H1 (cell line): ENCODE results near the gene ACP2. TPM values are rescaled to one million over a fixed set of nuclear protein-coding genes. Genes with fewer than 3 reads are reported as not detected.

ENCODE experiments used
- CTCF ChIA-PET: fragments of 300-600 bp; sonication (Branson Sonifier 250); formaldehyde crosslinking; loops from one replicate; lab custom pipeline; 2021; ENCODE audit not compliant: partially characterized antibody; lab: Charles Lee
- POLR2A ChIA-PET: fragments of 300-600 bp; sonication (Branson Sonifier 250); formaldehyde crosslinking; loops from one replicate; lab custom pipeline; 2021; ENCODE audit warnings: inconsistent platforms; ENCODE audit not compliant: partially characterized antibody; lab: Charles Lee
- DNase-seq, 2 experiments: peaks; one replicate each; pipeline versions ENCODE4 v3.0.0 to v3.0.0-alpha.2; 2010 to 2022; ENCODE audit warnings: low spot score in 2 of 2, low read depth in 1 of 2, mixed read lengths in 1 of 2
- FAIRE-seq: peaks from 2 replicates; lab custom pipeline; 2011; peaks lifted over from hg19 to GRCh38; lab: Jason Lieb, UNC
- H2AFZ ChIP-seq: 2 replicates; pipeline ENCODE4 v1.8.1; 2012; ENCODE audit warnings: low read length, inconsistent platforms
- H2AK5ac ChIP-seq: 2 replicates; pipeline ENCODE4 v1.6.1; 2013; ENCODE audit warnings: low read depth, low read length
- H2BK120ac ChIP-seq: replicated peaks from 2 replicates; pipeline ENCODE3; 2013; ENCODE audit warnings: low read depth, low read length, inconsistent platforms
- H2BK12ac ChIP-seq: 2 replicates; pipeline ENCODE4 v1.6.1; 2013; ENCODE audit warnings: low read depth, low read length
- H2BK15ac ChIP-seq: 2 replicates; pipeline ENCODE4 v1.6.1; 2013; ENCODE audit warnings: low read length
- H2BK20ac ChIP-seq: 2 replicates; pipeline ENCODE4 v1.6.1; 2013; ENCODE audit warnings: low read length
- H2BK5ac ChIP-seq: 2 replicates; pipeline ENCODE4 v1.6.1; 2013; ENCODE audit warnings: low read depth, low read length
- H3K14ac ChIP-seq: 2 replicates; pipeline ENCODE4 v1.6.1; 2013; ENCODE audit warnings: inconsistent platforms; ENCODE audit not compliant: insufficient read length
- H3K18ac ChIP-seq: 2 replicates; pipeline ENCODE4 v1.6.1; 2013; ENCODE audit warnings: low read length; ENCODE audit errors: extremely low read depth
- H3K23ac ChIP-seq: 2 replicates; pipeline ENCODE4 v1.6.1; 2013; ENCODE audit warnings: inconsistent platforms; ENCODE audit not compliant: insufficient read length
- H3K23me2 ChIP-seq: 2 replicates; pipeline ENCODE4 v1.6.1; 2013; ENCODE audit warnings: low read depth, low read length
- H3K27ac ChIP-seq: 2 replicates; pipeline ENCODE4 v1.6.1; 2011; ENCODE audit warnings: low read depth, low read length, inconsistent platforms
- H3K27me3 ChIP-seq, 4 experiments: replicated peaks in 1 of 4; 1 replicate in 1 of 4; 2 replicates in 3 of 4; pipeline versions ENCODE4 v1.6.1 to v1.8.1; 2011 to 2013; ENCODE audit warnings: low read length in 3 of 4, mild to moderate bottlenecking in 3 of 4, inconsistent platforms in 2 of 4, mixed read lengths in 2 of 4, moderate library complexity in 1 of 4; ENCODE audit not compliant: control insufficient read depth in 3 of 4, insufficient read depth in 3 of 4; ENCODE audit errors: extremely low read depth in 1 of 4
- H3K36me3 ChIP-seq, 4 experiments: 2 replicates each; pipeline versions ENCODE4 v1.6.1 to v1.8.1; 2011 to 2013; ENCODE audit warnings: mild to moderate bottlenecking in 4 of 4, low read length in 3 of 4, moderate library complexity in 2 of 4, control low read depth in 1 of 4, inconsistent platforms in 1 of 4; ENCODE audit not compliant: insufficient read depth in 4 of 4, control insufficient read depth in 2 of 4
- H3K4ac ChIP-seq: replicated peaks from 2 replicates; pipeline ENCODE3; 2013; ENCODE audit warnings: low read length, low read depth, mixed read lengths, inconsistent platforms; ENCODE audit not compliant: insufficient read length
- H3K4me1 ChIP-seq, 4 experiments: replicated peaks in 1 of 4; 1 replicate in 1 of 4; 2 replicates in 3 of 4; pipeline versions ENCODE4 v1.6.1 to v1.8.1; 2011 to 2013; ENCODE audit warnings: low read length in 3 of 4, inconsistent platforms in 2 of 4, mixed read lengths in 1 of 4; ENCODE audit not compliant: insufficient read depth in 4 of 4, control insufficient read depth in 3 of 4
- H3K4me2 ChIP-seq, 2 experiments: 2 replicates each; pipeline versions ENCODE4 v1.6.1 to v1.8.1; 2011 to 2013; ENCODE audit warnings: low read depth in 2 of 2, low read length in 2 of 2, control low read depth in 1 of 2, inconsistent platforms in 1 of 2, mild to moderate bottlenecking in 1 of 2; ENCODE audit not compliant: insufficient read depth in 1 of 2
- H3K4me3 ChIP-seq, 4 experiments: fragments of 200-600, 300-600 bp in 1 of 4; sonication (generic), shearing (Covaris generic), sonication (Bioruptor Twin) in 1 of 4; 2 replicates each; pipeline versions ENCODE4 v1.5.1 to v1.8.1; 2011 to 2016; ENCODE audit warnings: low read length in 4 of 4, low read depth in 3 of 4, control low read depth in 2 of 4, inconsistent platforms in 2 of 4, mild to moderate bottlenecking in 2 of 4, mixed read lengths in 1 of 4, moderate library complexity in 1 of 4; ENCODE audit not compliant: insufficient read depth in 2 of 4; ENCODE audit errors: extremely low read depth in 1 of 4
- H3K56ac ChIP-seq: replicated peaks from 2 replicates; pipeline ENCODE3; 2013; ENCODE audit warnings: low read depth, mild to moderate bottlenecking, mixed read lengths, low read length, inconsistent platforms; ENCODE audit not compliant: insufficient read length
- H3K79me1 ChIP-seq: 2 replicates; pipeline ENCODE4 v1.6.1; 2013; ENCODE audit warnings: low read depth, low read length, control low read depth
- H3K79me2 ChIP-seq, 2 experiments: 2 replicates each; pipeline versions ENCODE4 v1.6.1 to v1.8.1; 2012 to 2013; ENCODE audit warnings: low read length in 2 of 2, mild to moderate bottlenecking in 2 of 2, inconsistent platforms in 1 of 2; ENCODE audit not compliant: insufficient read depth in 2 of 2, control insufficient read depth in 1 of 2
- H3K9ac ChIP-seq, 4 experiments: replicated peaks in 1 of 4; 1 replicate in 1 of 4; 2 replicates in 3 of 4; pipeline versions ENCODE4 v1.6.1 to v1.8.1; 2011 to 2013; ENCODE audit warnings: low read depth in 3 of 4, low read length in 3 of 4, control low read depth in 2 of 4, mild to moderate bottlenecking in 2 of 4, moderate library complexity in 2 of 4, inconsistent platforms in 1 of 4; ENCODE audit errors: extremely low read depth in 1 of 4
- H3K9me3 ChIP-seq, 2 experiments: 2 replicates each; pipeline versions ENCODE4 v1.6.1 to v1.8.1; 2012 to 2013; ENCODE audit warnings: mild to moderate bottlenecking in 2 of 2, moderate library complexity in 2 of 2, control low read depth in 1 of 2, inconsistent platforms in 1 of 2, low read depth in 1 of 2, low read length in 1 of 2, mixed read lengths in 1 of 2; ENCODE audit not compliant: insufficient read depth in 2 of 2
- H4K20me1 ChIP-seq, 2 experiments: replicated peaks in 1 of 2; 2 replicates each; pipeline versions ENCODE3 to v1.8.1; 2011 to 2013; ENCODE audit warnings: inconsistent platforms in 2 of 2, low read length in 2 of 2, mild to moderate bottlenecking in 1 of 2; ENCODE audit not compliant: insufficient read depth in 2 of 2, control insufficient read depth in 1 of 2
- H4K5ac ChIP-seq: 2 replicates; pipeline ENCODE4 v1.6.1; 2013; ENCODE audit warnings: low read length, low read depth, mixed read lengths, inconsistent platforms; ENCODE audit not compliant: insufficient read length
- H4K8ac ChIP-seq: 2 replicates; pipeline ENCODE4 v1.8.0; 2013; ENCODE audit warnings: mild to moderate bottlenecking, moderate library complexity, low read length, inconsistent platforms; ENCODE audit not compliant: insufficient read depth; ENCODE audit errors: extremely low read depth
- H4K91ac ChIP-seq: replicated peaks from 2 replicates; pipeline ENCODE3; 2013; ENCODE audit warnings: low read length, mixed read lengths, inconsistent platforms; ENCODE audit not compliant: insufficient read length
- ASH2L ChIP-seq: fragments of 200-600, 300-600 bp; sonication (generic); IDR thresholded peaks from one replicate; pipeline ENCODE4 v1.7.1; 2017; ENCODE audit warnings: low read length
- BACH1 ChIP-seq: IDR thresholded peaks from 2 replicates; pipeline ENCODE4 v1.6.1; 2012; ENCODE audit warnings: low read length, improper control_type of control experiment
- CHD1 ChIP-seq: IDR thresholded peaks from 2 replicates; pipeline ENCODE4 v1.6.1; 2012; ENCODE audit warnings: low read depth, low read length, improper control_type of control experiment
- HDAC2 ChIP-seq, 2 experiments: fragments of 300-600 bp in 1 of 2; sonication (generic) in 1 of 2; IDR thresholded peaks; 2 replicates each; pipeline ENCODE4 v1.6.1; 2011 to 2012; ENCODE audit warnings: low read depth in 2 of 2, low read length in 2 of 2, mild to moderate bottlenecking in 2 of 2, moderate library complexity in 2 of 2, borderline replicate concordance in 1 of 2, inconsistent platforms in 1 of 2
- JUN ChIP-seq: IDR thresholded peaks from 2 replicates; pipeline ENCODE4 v1.6.1; 2011; ENCODE audit warnings: low read depth, mild to moderate bottlenecking, improper control_type of control experiment, low read length
- RBBP5 ChIP-seq: IDR thresholded peaks from 2 replicates; pipeline ENCODE4 v1.7.1; 2012; ENCODE audit warnings: low read depth, mild to moderate bottlenecking, inconsistent platforms, low read length, moderate library complexity, borderline replicate concordance
- TAF7 ChIP-seq: optimal IDR thresholded peaks from 2 replicates; pipeline ENCODE3; 2011; ENCODE audit warnings: low read depth, mild to moderate bottlenecking, inconsistent platforms, low read length, moderate library complexity, borderline replicate concordance
- TBP ChIP-seq: IDR thresholded peaks from 2 replicates; pipeline ENCODE4 v1.6.1; 2011; ENCODE audit warnings: low read depth, low read length, improper control_type of control experiment
- USF2 ChIP-seq: IDR thresholded peaks from 2 replicates; pipeline ENCODE4 v1.6.1; 2011; ENCODE audit warnings: low read length, improper control_type of control experiment
- WGBS, 2 experiments: shearing (Covaris generic) in 1 of 2; methylation state at CpG; one replicate each; pipeline versions ENCODE4 v1.1.6 to v1.1.7; 2013 to 2015; ENCODE audit warnings: low lambda C conversion rate in 2 of 2, mixed read lengths in 2 of 2, inconsistent platforms in 1 of 2, low coverage in 1 of 2, missing lambda C conversion rate in 1 of 2; ENCODE audit not compliant: insufficient replicate concordance in 2 of 2, insufficient coverage in 1 of 2, insufficient read length in 1 of 2; ENCODE audit errors: extremely low coverage in 1 of 2, missing lambda C conversion rate in 1 of 2; 5-methylcytosine and 5-hydroxymethylcytosine counted together
- polyA plus RNA-seq, 7 experiments: library from polyadenylated mRNA; depleted of rRNA in 3 of 7; stranded (reverse) in 5 of 7; unstranded in 2 of 7; fragments of >200 nt in 5 of 7; fragments of 200-250 nt in 2 of 7; gene quantifications; 1 replicate in 5 of 7; 2 replicates in 1 of 7; 4 replicates in 1 of 7; pipeline versions ENCODE4 v1.2.1 to v1.2.3, GENCODE V29; 2011 to 2013; ENCODE audit warnings: missing spikeins in 2 of 7, mixed read lengths in 2 of 7
- total RNA-seq: library from RNA; stranded (reverse); fragmentation: NEBNext Ultra II Directional; extraction: Animal tissue kit (Norgen Biotek cat#: 25700); gene quantifications from 2 replicates; pipeline ENCODE4 v1.2.1, GENCODE V29; 2021

The ACP2 gene
- total and polyA plus RNA-seq, 2 of the 8 experiments (the other 6 are each of a cell fraction or from before 2014, with no cell fraction given): 17.8 to 19.8 TPM

GRCh38 chr11:47269002-47269828, 20.6 kb upstream of the ACP2 start:
- peak overlapping the region; percentile 88 for H2BK12ac ChIP-seq
- no peak overlapping the region for H3K23ac ChIP-seq
- peak overlapping the region; percentile 75 to 93 (median 81) for H3K4me3 ChIP-seq
- peaks cover 13% of the 10 kb centered on the region for H3K23me2 ChIP-seq
- peak overlapping the region; percentile 74 for H3K56ac ChIP-seq
- 1% methylated on average over 43 of the region's 52 CpGs; no CpG with 5 or more reads in 1 of the 2 experiments for WGBS, 2 experiments
- H4K5ac ChIP-seq: peak overlapping the region; percentile 82
- peak overlapping the region; percentile 89 for H3K18ac ChIP-seq
- H3K27me3 ChIP-seq: no peaks in the 10 kb centered on the region
- DNase-seq (peak in 1 of 2 experiments; percentile 90), FAIRE-seq (no peak)
- H3K36me3 ChIP-seq: no peaks in the 10 kb centered on the region
- H4K8ac ChIP-seq: peak overlapping the region; percentile 39; the same call in 1 of the 2 replicates
- H3K27ac ChIP-seq: peak overlapping the region; percentile 65; the same call in 1 of the 2 replicates
- peaks cover 0 to 36% of the 10 kb centered on the region in 2 experiments; a peak in 3 of 4 replicates for H3K79me2 ChIP-seq
- H2AK5ac ChIP-seq: peak overlapping the region; percentile 26; the same call in 1 of the 2 replicates
- H2BK5ac ChIP-seq: peak overlapping the region; percentile 98
- 0 out of 2 replicates have a peak overlapping the region, but pooled peaks have one; percentile 40 for H2BK20ac ChIP-seq
- no peak overlapping the region for H3K14ac ChIP-seq
- peak overlapping the region in 3 of 4 experiments; percentile 62 to 69 (median 68); a peak in 5 of 7 replicates for H3K9ac ChIP-seq
- H3K4ac ChIP-seq: peak overlapping the region; percentile 76
- ChIA-PET CTCF (interaction anchor here (0.7 to 7.4 kb wide), 8 partner anchors 11 to 85 kb away, joined by 3 to 72 read pairs (median 4); partner anchors contain the start of gene NR1H3), POLR2A (interaction anchor here (1.1 to 4.0 kb wide), 7 partner anchors 9 to 169 kb away, joined by 3 to 35 read pairs (median 4); partner anchors contain the start of gene NR1H3)
- peaks cover 14 to 25% (median 17%) of the 10 kb centered on the region in 4 experiments for H3K4me1 ChIP-seq
- peak overlapping the region; percentile 89 to 99 for H3K4me2 ChIP-seq
- H4K20me1 ChIP-seq: peaks cover 8 to 16% of the 10 kb centered on the region in 2 experiments
- peak overlapping the region; percentile 81; the same call in 1 of the 2 replicates for H2BK15ac ChIP-seq
- peak overlapping the region; percentile 97 for H2AFZ ChIP-seq
- H3K79me1 ChIP-seq: peaks cover 20% of the 10 kb centered on the region
- H4K91ac ChIP-seq: peak overlapping the region; percentile 88
- H3K9me3 ChIP-seq: no peaks in the 10 kb centered on the region
- H2BK120ac ChIP-seq: no peak overlapping the region
- TF ChIP-seq HDAC2 (IDR thresholded peaks at IDR 0.05; ENCODE audit: borderline replicate concordance in 1 of 2, low read depth in 2 of 2, low read length in 2 of 2): 0 out of 4 replicates have a peak, but pooled peaks of 1 of the 2 experiments have one; percentile 42
- no peak for TF ChIP-seq TBP
- no peak; the same call in 1 of the 2 replicates for TF ChIP-seq RBBP5
- TF ChIP-seq BACH1: no peak
- TF ChIP-seq ASH2L: peak; percentile 52
- TF ChIP-seq JUN: no peak
- no peak for TF ChIP-seq TAF7
- TF ChIP-seq CHD1: peak; percentile 64
- no peak for TF ChIP-seq USF2
